GM12865 (cell line): ENCODE results near the gene CPLANE2.

ENCODE experiments used
- DNase-seq: peaks from one replicate; pipeline ENCODE4 v3.0.0; 2010; ENCODE audit warnings: low read depth
- H3K4me3 ChIP-seq: 2 replicates; pipeline ENCODE4 v1.5.1; 2011; ENCODE audit warnings: mild to moderate bottlenecking, low read depth, low read length, control low read depth
- TF ChIP-seq, protein P1 (sequence below): IDR thresholded peaks from 2 replicates; pipeline ENCODE4 v1.5.1; 2011; ENCODE audit warnings: low read length, control low read depth, low read depth, inconsistent platforms; ENCODE audit not compliant: insufficient read depth; ENCODE audit errors: missing control alignments

Gene CPLANE2

DNA sequence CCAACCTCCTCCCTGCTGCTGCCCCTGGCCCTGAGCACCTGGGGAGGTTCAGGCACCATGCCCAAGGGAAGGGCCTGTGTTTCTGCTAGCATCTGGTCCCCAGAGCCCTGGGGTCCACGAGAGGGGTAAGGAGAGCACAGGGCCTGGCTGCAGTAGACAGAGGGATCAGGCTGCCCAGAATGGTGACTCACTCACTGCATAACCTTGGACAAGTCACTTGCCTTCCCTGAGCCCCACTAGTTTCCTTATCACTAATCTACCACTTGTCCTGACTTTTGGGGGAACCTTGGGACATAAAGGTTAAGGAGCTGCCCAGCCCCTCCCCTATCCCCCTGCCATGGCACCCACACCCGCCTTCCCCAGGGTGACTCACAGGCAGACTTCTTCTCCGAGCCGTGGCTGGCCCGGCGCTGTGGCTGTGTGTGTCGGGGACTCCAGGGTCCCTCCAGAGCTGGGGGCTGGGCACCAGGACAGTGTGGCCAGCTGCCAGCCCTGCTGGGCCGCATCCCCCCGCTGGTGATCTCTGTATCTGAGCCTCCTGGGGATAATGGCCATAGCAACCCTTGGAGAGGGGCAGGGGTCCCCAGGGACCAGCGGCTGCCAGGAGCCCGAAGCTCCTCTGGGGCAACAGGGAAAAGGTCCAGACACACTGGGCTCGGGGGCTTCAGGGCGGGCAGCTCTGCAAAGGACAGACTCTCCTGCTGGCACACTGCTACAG lies 28.6 kb downstream of the CPLANE2 start:
- DNase-seq: no peak
- TF ChIP-seq, protein P1, sequence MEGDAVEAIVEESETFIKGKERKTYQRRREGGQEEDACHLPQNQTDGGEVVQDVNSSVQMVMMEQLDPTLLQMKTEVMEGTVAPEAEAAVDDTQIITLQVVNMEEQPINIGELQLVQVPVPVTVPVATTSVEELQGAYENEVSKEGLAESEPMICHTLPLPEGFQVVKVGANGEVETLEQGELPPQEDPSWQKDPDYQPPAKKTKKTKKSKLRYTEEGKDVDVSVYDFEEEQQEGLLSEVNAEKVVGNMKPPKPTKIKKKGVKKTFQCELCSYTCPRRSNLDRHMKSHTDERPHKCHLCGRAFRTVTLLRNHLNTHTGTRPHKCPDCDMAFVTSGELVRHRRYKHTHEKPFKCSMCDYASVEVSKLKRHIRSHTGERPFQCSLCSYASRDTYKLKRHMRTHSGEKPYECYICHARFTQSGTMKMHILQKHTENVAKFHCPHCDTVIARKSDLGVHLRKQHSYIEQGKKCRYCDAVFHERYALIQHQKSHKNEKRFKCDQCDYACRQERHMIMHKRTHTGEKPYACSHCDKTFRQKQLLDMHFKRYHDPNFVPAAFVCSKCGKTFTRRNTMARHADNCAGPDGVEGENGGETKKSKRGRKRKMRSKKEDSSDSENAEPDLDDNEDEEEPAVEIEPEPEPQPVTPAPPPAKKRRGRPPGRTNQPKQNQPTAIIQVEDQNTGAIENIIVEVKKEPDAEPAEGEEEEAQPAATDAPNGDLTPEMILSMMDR: no peak
- H3K4me3 ChIP-seq: no peak overlapping the region

DNA sequence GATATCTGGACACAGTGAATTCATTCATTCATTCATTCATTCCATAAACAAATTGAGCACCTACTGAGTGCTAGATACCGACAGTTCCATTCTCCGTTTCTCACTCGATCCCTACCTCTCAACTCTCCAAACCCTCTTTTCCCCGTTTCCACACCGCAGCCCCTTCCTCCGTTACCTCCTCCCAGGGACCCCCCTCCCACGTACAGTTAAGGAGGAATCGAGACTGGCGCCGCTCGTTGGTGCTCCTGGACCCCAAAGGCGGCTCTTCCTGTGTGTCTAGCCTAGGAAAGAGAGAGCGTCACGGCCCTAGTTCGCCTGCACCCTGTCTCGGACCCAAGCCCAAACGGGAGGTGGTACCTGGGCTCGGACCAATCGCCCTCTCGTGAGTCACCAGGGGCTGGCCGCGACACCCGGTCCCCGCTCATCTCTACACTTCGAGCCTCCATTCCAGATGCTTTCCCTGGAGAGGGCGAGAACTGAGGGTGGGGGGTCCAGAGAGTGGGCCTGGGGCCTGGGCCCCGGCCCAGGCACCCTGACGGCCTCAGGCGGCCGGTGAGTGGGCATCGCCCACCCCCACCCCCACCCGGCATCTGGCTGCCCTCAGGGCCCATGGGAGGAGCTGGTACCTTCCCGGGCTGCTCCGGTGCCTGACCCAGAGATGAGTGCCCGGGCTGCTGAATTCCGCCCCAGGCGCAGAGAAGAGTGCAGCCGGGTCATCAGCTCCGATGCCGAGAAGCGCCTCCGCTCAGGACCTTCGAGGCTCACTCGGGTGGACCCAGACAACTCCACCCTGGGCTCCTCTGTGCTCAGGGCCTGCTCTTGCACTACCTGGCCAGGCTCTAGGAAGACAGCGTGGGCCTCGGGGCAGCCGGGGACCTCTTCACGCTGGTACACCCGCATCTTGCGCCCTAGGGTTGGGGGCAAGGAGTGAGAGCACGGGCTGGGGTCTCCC lies 29.4 kb downstream of the CPLANE2 start:
- DNase-seq: no peak
- TF ChIP-seq, protein P1: no peak
- H3K4me3 ChIP-seq: peak overlapping the region; percentile 56

DNA sequence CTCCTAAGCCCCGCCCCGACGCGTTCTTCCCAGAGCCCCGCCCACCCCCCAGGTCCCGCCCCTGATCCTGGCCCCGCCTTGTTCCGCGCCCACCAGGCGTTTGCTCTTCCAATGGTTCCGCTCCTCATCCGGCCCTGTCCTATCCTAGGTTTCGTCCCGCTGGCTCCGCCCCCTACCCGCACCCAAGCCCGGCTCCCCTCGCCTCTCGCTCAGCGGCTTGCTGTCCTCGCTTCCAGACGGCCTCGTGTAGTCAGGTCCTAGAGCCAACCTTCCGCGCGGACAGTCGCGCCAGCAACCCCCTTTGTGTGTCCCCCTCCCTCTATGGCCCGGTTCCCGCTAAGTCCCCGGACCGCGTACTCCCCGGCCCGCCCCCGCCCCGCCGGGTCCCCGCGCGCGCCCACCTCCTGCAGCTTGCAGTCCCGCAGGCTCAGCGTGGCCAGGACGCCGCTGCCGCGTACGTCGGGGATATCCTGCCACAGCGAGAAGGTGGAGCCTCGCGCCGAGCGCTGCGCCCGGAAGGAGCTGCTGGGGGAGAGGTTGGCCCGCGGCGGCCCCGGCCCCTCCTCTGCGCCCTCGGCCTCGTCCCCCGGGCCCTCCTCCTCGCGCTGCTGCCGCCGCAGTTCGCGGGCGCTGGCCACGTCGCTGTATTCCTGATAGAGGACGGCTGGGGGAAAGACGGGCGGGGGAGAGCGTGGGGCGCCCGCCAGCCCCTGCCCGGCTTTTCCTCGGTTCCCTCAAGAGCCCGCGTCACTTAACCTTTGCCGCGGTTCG lies 30.3 kb downstream of the CPLANE2 start:
- DNase-seq: peak; percentile 86
- H3K4me3 ChIP-seq: peak overlapping the region; percentile 56
- TF ChIP-seq, protein P1: no peak

DNA sequence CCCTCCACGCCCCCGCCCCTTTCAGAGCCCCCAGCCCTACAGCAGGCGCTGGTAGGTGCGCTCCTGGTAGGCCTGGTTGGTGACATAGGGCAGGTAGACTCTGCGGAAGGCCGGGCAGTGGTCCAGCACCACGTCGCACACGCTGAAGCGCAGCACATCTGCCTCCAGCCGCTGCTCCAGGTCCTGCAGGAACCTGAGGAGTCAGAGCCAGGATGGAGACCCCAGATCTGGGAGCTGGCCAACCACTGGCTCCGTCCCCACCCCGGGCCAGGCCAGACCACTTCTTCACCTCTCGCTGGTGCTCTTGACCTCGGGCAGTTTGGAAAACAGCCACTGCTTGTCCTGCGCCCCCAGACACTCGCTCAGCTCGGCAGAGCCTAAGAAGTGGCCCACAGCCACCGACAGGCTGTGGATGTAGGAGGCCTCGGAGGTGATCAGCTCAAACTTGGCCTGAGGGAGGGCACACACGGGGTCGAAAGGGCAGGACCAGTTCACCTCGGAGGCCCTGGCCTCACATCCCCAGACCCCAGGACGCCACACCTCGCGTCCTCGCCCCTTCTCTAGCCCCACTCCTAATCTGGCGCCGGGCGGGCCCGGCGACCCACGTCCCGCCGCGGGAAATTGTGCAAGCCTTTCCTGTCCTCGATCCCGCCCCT lies 31.0 kb downstream of the CPLANE2 start:
- peak overlapping the region; percentile 24 for H3K4me3 ChIP-seq
- no peak for DNase-seq
- TF ChIP-seq, protein P1: no peak

DNA sequence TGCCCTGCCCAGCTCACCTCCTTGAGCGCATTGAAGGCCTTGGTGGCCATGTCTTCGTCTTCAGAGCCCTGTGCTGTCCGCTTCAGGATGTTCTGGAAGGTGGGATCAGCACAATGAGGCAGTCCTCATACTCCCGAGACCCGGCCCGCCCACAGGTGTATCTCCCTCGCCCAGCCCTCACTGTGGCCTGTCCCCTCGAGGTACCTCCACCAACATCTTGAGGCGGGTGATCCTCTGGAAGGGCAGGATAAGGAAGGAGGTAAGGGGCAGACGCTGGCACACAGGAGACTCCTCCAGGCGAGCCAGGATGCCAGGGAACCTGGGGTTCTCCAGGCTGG lies 31.7 kb downstream of the CPLANE2 start:
- no peak overlapping the region for H3K4me3 ChIP-seq
- TF ChIP-seq, protein P1: no peak

DNA sequence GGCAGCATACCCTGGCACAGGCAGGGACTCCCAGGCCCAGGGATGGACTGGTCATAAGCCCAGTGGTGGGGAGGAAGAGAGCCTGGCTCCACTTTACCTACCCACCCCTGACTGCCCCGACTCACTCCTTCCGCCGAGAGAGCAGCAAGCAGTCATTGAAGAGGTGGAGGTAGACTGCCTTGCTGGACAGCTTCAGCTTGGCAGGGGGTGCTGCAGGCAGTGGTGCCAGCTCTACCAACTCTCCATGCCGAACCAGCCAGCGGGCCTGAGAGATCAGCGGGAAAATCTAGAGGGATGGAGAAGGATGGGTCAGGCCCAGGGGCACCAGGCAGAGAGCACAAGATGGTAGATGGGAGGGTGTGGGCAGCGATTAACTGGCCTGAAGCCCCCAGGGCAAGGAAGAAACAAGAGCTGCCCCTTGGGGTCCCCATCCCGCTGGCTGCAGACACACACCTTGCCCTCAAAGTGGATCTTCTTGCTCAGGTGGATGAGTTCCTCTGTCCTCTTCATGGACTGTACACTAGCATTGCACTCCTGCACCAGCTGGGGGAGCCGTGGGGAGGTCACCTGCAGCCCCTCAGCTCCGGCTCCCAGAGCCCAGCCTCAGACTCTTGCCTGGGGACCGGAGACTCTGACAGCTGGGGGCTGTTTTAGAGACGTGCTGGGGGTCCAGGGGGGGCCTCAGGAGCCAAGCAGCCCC lies 32.2 kb downstream of the CPLANE2 start:
- no peak overlapping the region for H3K4me3 ChIP-seq
- TF ChIP-seq, protein P1: peak; percentile 29
- no peak for DNase-seq

More for the DNA sequence above, 31.7 kb downstream of the CPLANE2 start:
- DNase-seq: no peak
